Measurements from ENCODE around the gene SGCB. TPM values are rescaled to one million over a fixed set of nuclear protein-coding genes. Genes with fewer than 3 reads are reported as not detected.

Gene SGCB
- total RNA-seq, 4 donors from 2014 or later: 56.5 to 99.7 (median 77.3) TPM

DNA sequence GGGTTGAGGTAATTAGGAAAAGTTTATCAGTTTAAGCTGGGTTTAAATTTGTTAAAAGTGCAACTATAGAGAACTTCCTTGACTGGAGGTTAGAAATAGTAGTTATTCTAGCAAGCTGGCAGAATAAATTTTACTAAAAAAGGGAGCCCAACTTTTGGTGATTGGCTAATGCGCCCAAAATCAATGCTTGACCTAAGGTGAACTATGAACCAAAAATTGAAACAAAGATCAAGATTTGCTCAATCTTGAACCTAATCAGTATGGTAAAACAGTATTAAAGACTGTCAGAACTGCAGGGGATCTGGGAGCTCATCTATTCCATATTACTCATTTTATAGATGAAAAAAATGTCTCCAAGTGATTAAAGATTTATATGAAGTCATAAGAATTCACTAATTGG lies 6.9 kb upstream of the SGCB start:
- H3K36me3 ChIP-seq: no peaks in the 10 kb centered on the region
- intact Hi-C loops (cut with DNase I): no loop called here
- TF ChIP-seq EP300 (IDR thresholded peaks at IDR 0.05): no peak
- no peak for TF ChIP-seq POLR2AphosphoS5 (IDR thresholded peaks at IDR 0.05)
- no peak for TF ChIP-seq POLR2A (IDR thresholded peaks at IDR 0.05; ENCODE audit: low read depth)
- TF ChIP-seq, protein P1, sequence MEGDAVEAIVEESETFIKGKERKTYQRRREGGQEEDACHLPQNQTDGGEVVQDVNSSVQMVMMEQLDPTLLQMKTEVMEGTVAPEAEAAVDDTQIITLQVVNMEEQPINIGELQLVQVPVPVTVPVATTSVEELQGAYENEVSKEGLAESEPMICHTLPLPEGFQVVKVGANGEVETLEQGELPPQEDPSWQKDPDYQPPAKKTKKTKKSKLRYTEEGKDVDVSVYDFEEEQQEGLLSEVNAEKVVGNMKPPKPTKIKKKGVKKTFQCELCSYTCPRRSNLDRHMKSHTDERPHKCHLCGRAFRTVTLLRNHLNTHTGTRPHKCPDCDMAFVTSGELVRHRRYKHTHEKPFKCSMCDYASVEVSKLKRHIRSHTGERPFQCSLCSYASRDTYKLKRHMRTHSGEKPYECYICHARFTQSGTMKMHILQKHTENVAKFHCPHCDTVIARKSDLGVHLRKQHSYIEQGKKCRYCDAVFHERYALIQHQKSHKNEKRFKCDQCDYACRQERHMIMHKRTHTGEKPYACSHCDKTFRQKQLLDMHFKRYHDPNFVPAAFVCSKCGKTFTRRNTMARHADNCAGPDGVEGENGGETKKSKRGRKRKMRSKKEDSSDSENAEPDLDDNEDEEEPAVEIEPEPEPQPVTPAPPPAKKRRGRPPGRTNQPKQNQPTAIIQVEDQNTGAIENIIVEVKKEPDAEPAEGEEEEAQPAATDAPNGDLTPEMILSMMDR (IDR thresholded peaks at IDR 0.05): no peak
- WGBS: 95% methylated on average over 1 of the region's 1 CpG
- H3K4me1 ChIP-seq: no peaks in the 10 kb centered on the region
- H3K9me3 ChIP-seq: no peaks in the 10 kb centered on the region
- H3K4me3 ChIP-seq: no peak overlapping the region
- DNase-seq (ENCODE audit: extremely low spot score): no peak
- no peak overlapping the region for H3K27ac ChIP-seq (replicated peaks in 1 of 4)
- peaks cover 0 to 22% (median 0%) of the 10 kb centered on the region in 4 donors for H3K27me3 ChIP-seq

DNA sequence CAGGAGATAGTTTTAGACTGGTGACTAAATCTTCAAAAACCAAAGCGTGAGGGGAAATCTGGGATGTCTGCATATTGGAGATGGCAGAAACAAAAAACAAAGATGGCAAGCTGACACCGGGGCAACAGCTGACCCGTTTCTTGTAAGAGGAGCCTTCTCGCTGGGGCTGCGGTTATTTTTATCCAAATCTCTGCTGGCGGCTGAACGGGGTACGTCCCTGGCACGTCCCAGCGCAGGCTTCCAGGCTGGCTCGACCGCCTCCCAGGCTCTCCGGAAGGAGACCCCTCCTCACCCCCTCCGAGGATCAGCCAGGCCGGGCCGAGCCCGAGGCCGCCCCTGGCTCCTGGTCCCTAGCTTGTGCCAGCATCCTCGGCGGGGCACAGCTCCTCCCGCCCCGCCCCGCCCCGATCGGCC lies 403 bp downstream of the SGCB start:
- WGBS: 0% methylated on average over 6 of the region's 25 CpGs
- Histone ChIP-seq H3K4me3 (peak overlapping the region; percentile 79 to 93 (median 90)), H3K9me3 (no peaks in the 10 kb centered on the region), H3K27me3 (no peaks in the 10 kb centered on the region), H3K36me3 (peaks cover 0 to 2% (median 0%) of the 10 kb centered on the region in 4 donors), H3K27ac (replicated peaks in 1 of 4) (peak overlapping the region; percentile 81 to 86 (median 84)), H3K4me1 (peaks cover 15 to 46% (median 36%) of the 10 kb centered on the region in 4 donors)
- DNase-seq (ENCODE audit: extremely low spot score): no peak
- intact Hi-C loops (cut with DNase I): no loop called here
- peak in 1 of 2 donors; percentile 4 for TF ChIP-seq POLR2AphosphoS5 (IDR thresholded peaks at IDR 0.05)
- TF ChIP-seq, protein P1 (IDR thresholded peaks at IDR 0.05): no peak

GRCh38 chr4:52036886-52037530 lies 1.1 kb downstream of the SGCB start:
- no peaks in the 10 kb centered on the region for H3K9me3 ChIP-seq
- H3K27ac ChIP-seq (replicated peaks in 1 of 4): peak overlapping the region; percentile 81 to 86 (median 84)
- H3K27me3 ChIP-seq: no peaks in the 10 kb centered on the region
- intact Hi-C loops (cut with DNase I): no loop called here
- DNase-seq (ENCODE audit: extremely low spot score): no peak
- WGBS: 30% methylated on average over 7 of the region's 7 CpGs
- H3K36me3 ChIP-seq: peaks cover 0 to 7% (median 2%) of the 10 kb centered on the region in 4 donors
- TF ChIP-seq POLR2AphosphoS5 (IDR thresholded peaks at IDR 0.05) (no peak), EP300 (IDR thresholded peaks at IDR 0.05) (no peak), POLR2A (IDR thresholded peaks at IDR 0.05; ENCODE audit: low read depth) (no peak)
- TF ChIP-seq, protein P1 (IDR thresholded peaks at IDR 0.05): no peak
- H3K4me3 ChIP-seq: peak overlapping the region; percentile 79 to 93 (median 90)
- peaks cover 15 to 46% (median 36%) of the 10 kb centered on the region in 4 donors for H3K4me1 ChIP-seq

DNA sequence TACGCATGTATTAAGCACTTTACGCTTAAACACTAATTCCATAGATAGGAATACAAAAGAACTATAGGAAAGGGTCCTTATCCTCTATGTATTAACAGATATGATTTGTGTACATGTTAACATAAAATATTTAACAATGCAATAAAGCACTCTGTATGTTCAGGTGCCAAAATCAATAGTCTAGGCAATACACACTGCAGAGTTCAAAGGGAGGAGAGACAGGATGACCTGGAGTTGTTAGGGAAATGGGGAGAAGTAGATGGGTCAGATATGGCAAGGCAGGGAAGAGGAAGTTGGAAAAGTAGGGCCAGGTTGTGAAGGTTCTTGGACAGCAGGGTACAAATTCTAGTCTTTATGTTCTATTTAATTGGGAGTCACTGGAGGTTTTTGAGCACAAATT lies 2.9 kb downstream of the SGCB start:
- WGBS: 97% methylated on average over 2 of the region's 2 CpGs
- Histone ChIP-seq H3K9me3 (no peaks in the 10 kb centered on the region), H3K36me3 (peaks cover 0 to 22% (median 8%) of the 10 kb centered on the region in 4 donors), H3K27me3 (no peaks in the 10 kb centered on the region), H3K27ac (replicated peaks in 1 of 4) (no peak overlapping the region), H3K4me3 (no peak overlapping the region), H3K4me1 (peaks cover 15 to 46% (median 36%) of the 10 kb centered on the region in 4 donors)
- TF ChIP-seq POLR2AphosphoS5 (IDR thresholded peaks at IDR 0.05): no peak
- TF ChIP-seq, protein P1 (IDR thresholded peaks at IDR 0.05): no peak
- no peak for TF ChIP-seq POLR2A (IDR thresholded peaks at IDR 0.05; ENCODE audit: low read depth)
- no peak for TF ChIP-seq EP300 (IDR thresholded peaks at IDR 0.05)
- no peak for DNase-seq (ENCODE audit: extremely low spot score)
- intact Hi-C loops (cut with DNase I): no loop called here
